Colon (tissue), 2 donors: Measurements from ENCODE around the gene ZSWIM4.

ENCODE experiments used
- FAIRE-seq: peaks from 2 replicates; lab custom pipeline; 2012; peaks lifted over from hg19 to GRCh38; lab: Jason Lieb, UNC
- donor health status: control.
- donor health status: control.

The ZSWIM4 gene

GRCh38 chr19:13875824-13876223 lies 80.6 kb downstream of the ZSWIM4 start:
- FAIRE-seq, result no peak

DNA sequence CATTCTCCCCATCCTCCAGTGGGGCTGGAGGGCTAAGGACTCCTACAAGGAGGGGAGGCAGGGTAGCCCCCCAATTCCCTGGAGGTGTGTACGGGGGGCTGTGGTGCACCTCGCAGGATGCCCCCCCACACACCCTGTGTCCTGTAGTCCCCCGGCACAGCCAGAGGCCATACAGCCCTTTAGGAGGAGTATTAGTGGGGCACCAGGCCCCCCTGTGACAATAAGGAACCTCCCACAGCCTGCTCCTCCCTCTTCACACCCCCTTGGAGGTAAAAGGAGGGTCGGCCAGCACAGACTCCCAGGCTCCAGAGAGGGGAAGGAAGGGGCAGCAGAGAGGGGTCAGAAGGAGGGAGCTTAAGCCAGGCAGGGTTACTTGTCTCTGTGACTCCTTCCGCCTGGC lies 81.6 kb downstream of the ZSWIM4 start, which contains the start of gene NANOS3:
Gene NANOS3, plus strand, starts transcription at position 301 of the 400 bp plus-strand sequence. CDS start 115 bp downstream, outside the sequence.
- FAIRE-seq, result no peak

DNA sequence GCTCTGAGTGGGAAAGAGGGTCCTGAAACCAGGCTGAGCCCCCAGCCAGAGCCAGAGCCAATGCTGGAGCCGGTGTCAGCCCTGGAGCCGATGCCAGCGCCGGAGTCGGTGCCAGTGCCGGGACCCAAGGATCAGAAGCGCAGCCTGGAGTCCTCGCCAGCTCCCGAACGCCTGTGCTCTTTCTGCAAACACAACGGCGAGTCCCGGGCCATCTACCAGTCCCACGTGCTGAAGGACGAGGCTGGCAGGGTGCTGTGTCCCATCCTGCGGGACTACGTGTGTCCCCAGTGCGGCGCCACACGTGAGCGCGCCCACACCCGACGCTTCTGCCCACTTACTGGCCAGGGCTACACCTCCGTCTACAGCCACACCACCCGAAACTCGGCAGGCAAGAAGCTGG lies 82.1 kb downstream of the ZSWIM4 start:
- FAIRE-seq, result no peak

GRCh38 chr19:13880059-13881043 lies 85.1 kb downstream of the ZSWIM4 start:
- peak; percentile 57 for FAIRE-seq

- no peak for FAIRE-seq
These were observed 86.0 kb downstream of the ZSWIM4 start for GRCh38 chr19:13881251-13881691.
